ENCODE results near the gene SLC10A6. TPM values are rescaled to one million over a fixed set of nuclear protein-coding genes. Genes with fewer than 3 reads are reported as not detected.

Gene SLC10A6
- total RNA-seq, 1 donor from 2014 or later = 0.43 TPM

DNA sequence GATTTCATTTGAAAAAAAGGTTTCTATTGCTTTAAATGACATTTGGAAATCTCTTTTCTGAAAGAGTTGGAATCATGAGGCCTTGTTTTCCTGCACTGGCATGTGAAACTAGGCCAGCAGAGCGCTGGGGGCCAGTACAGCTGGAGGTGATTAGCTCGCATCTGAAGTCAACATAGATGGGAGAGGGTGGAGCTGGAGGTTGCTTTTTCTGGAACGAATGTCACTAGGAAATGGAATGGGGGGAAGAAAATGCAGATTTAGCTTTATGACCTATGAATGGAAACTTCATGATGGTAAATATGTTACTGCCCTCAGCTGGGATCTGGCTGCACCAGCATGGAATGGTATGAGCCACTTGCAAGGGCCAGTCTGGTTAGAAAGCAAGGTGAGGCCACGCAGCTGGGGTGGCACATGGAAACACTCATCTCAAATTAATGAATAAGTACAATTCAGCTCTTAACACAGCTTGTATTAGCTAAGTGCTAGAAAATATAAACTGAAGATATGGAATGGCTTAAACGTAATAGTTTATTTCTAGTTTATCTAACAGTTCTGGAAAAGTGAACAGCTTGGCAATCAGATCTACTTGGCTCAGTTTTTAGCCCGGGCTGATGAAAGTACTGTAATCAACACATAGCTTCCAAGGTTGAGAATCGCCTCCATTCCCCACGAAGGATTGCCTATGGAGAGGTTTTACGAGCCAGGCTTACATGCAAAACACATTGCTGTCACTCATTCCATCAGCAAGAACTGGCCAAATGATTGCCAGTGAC lies 32.5 kb downstream of the SLC10A6 start:
- intact Hi-C loops (cut with DNase I) = no loop called here
- DNase-seq = peak; percentile 56
- ATAC-seq (ENCODE audit: poor library complexity) = peak; percentile 71

DNA sequence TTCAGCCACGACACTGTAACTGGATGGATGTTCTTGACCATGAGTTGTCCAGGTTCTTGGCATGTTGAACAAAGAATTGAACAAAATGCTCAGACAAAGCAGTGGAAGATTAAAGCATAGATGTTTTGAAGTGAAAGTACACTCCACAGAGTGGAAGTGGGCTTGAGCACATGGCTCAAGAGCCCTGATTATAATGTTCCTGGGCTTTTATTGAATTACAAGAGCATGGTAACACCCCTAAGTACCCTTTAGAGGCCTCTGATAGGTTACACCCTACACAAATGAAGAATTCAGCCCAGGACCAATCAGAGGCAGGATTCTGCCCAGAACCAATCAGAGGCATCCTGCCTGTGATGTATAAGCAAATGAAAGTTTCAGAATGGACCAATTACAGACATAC lies 33.5 kb downstream of the SLC10A6 start:
- no peak for ATAC-seq (ENCODE audit: poor library complexity)
- intact Hi-C loops (cut with DNase I) = no loop called here
- no peak for DNase-seq

DNA sequence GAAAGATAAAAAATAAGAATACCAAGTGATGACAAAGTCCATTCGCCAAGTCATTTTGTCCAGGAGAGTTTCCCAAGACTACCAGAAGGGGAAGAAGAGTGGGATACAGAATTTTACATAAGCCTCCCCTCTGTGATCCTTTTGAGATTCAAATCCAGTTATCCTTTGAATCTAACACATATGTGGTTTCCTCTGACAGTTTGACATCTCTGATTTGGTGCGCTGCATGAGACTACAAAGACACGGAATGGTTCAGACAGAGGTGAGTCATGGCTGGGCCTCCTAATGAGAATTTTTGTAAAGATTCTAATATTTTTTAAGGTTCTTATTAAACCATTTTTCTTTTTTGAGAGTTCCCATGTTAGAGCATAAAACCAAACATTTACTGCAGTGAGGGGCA lies 38.3 kb downstream of the SLC10A6 start:
- ATAC-seq (ENCODE audit: poor library complexity) (no peak), DNase-seq (no peak)
- intact Hi-C loops (cut with DNase I) = no loop called here

DNA sequence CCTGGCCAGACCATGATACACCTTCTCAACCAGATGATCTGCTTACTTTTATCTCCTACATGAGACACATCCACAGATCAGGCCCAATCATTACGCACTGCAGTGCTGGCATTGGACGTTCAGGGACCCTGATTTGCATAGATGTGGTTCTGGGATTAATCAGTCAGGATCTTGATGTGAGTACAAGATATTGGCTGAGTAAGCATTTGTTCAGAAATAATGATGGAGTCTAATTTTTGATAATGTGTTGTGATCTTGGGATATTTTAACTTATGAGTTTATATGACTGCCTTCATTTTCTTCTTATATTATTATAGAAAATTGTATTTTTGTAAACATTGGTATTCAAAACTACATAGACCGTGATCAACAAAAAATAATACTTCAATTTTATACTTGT lies 39.4 kb downstream of the SLC10A6 start:
- intact Hi-C loops (cut with DNase I) = no loop called here
- ATAC-seq (ENCODE audit: poor library complexity) = no peak
- DNase-seq = no peak

DNA sequence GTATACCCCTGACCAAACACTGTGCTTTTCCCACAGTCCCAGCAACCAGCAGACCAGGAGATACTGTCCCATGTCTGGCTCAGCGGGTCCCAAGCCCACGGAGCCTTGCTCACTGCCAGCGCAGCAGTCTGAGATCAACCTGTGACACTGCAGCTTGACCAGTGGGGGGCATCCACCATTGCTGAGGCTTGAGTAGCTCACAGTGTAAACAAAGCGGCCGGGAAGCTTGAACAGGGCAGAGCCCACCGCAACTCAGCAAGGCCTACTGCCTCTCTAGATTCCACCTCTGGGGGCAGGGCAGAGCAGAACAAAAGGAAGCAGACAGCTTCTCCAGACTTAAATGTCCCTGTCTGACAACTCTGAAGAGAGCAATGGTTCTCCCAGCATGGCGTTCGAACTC lies 58.1 kb downstream of the SLC10A6 start:
- DNase-seq (no peak), ATAC-seq (ENCODE audit: poor library complexity) (no peak)
- intact Hi-C loops (cut with DNase I) = no loop called here

DNA sequence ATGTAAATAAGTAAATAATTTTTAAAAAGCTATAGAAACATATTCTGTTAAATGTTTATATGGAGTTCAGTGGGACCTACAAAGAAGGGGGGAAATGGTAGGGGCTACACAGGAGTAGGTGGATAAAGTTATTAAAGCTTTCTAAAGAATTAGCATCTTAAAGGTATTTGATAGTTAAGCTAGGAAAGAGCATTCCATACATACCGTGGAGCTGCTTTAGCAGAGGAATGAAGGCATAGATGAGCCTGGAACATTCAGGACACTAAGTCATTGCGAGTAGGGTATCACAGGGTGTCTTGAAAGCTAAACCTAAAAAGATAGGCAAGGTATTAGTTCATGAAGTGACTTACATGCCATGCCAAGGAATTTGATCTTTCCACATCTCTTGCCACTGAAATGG lies 60.4 kb downstream of the SLC10A6 start:
- no peak for DNase-seq
- ATAC-seq (ENCODE audit: poor library complexity) = no peak
- intact Hi-C loops (cut with DNase I) = no loop called here

DNA sequence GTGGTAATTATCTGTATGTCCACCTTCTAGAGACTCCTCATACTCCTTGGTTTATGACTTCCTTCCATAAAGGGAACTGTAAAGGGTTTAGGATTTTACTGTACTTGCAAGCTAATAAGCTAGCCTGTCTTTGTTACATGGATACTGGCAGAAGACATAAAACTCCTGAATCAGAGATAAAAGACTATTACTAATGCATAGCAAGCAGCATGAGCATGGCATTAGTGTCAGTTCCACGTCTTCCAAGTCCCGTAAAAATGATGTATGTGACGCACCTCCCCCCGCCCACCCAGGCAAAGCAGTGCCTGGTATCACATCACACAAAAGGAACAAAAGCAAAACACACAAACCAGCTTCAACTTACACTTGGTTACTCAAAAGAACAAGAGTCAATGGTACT lies 71.0 kb downstream of the SLC10A6 start:
- DNase-seq (no peak), ATAC-seq (ENCODE audit: poor library complexity) (no peak)
- intact Hi-C loops (cut with DNase I) = no loop called here

DNA sequence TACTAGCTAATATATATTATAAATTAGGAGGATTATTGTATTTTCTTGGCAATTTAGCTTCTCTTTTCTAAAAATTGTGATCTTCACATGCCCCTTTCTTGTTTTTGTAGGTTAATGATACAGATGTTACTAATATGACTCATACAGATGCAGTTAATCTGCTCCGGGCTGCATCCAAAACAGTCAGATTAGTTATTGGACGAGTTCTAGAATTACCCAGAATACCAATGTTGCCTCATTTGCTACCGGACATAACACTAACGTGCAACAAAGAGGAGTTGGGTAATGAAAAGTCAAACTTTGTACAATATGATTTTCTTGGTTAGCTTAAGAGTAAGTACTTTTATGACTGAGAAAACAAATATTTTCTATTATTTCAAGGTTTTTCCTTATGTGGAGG lies 74.1 kb downstream of the SLC10A6 start:
- intact Hi-C loops (cut with DNase I) = no loop called here
- DNase-seq (no peak), ATAC-seq (ENCODE audit: poor library complexity) (no peak)

Other genes with a start within 250 kb of the SLC10A6 start
- gene C4orf36, start 43.0 kb upstream of the SLC10A6 start, total RNA-seq = 0.59 TPM
- 60.5 TPM for gene AFF1, start 85.6 kb upstream of the SLC10A6 start, total RNA-seq

All from Right ventricle myocardium superior (tissue), 1 donor.